Activated CD4-positive, alpha-beta T cell treated with anti-CD3 and anti-CD28 coated beads, Interleukin-2, amount 50 U/mL, for 1 hour (primary cell): Measurements from ENCODE around the gene MORC3.
"Not testable (repeated sequence)": the region's sequence is repeated elsewhere in the genome, so short reads cannot be mapped to it uniquely, and the experiment has no call there.

Experiments used
- DNase-seq: peaks from one replicate; pipeline ENCODE4 v3.0.0-alpha.2; 2020

MORC3 gene

GRCh38 chr21:36385233-36386030 is 65.4 kb downstream of the MORC3 start, which contains the start of gene CHAF1B:
Gene CHAF1B, plus strand, starts transcription at chr21:36385392. Its CDS starts 745 bp downstream, at chr21:36386137.
- peak; percentile 76 for DNase-seq

GRCh38 chr21:36386031-36386642 is 66.1 kb downstream of the MORC3 start:
- no peak for DNase-seq

DNA sequence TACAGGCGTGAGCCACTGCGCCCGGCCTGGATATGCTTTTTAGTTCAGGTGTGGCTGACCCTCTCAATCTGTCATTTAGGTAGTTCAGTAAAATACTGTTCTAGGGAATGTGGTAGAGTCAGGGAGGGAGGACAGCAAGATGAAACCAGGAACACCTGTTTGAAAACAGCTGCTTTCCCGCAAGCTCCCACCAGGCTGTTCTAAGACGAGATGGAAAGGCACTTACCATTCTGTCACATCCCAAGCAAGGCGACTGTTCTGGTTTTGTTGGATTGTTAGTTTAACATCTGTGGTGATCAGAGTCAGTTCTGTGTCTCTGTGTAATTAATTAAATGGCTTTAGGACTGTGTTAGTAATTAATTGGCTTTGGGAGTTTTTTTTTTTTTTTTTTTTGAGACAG is 68.1 kb downstream of the MORC3 start:
- DNase-seq = no peak

GRCh38 chr21:36388835-36389234 is 68.8 kb downstream of the MORC3 start:
- DNase-seq = no peak

DNA sequence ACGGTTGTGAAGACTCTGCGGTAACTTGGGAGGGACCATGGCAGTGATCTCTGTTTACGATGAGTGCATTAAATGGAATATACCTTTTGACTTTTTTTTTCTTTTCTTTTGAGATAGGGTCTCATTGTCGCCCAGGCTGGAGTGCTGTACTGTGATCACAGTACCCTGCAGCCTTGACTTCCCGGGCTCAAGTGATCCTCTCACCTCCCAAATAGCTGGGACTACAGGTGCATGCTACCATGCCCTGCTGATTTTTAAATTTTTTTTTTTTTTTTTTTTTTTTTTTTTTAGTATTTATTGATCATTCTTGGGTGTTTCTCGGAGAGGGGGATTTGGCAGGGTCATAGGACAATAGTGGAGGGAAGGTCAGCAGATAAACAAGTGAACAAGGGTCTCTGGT is 71.7 kb downstream of the MORC3 start:
- DNase-seq = not testable (repeated sequence)

GRCh38 chr21:36395353-36396111 is 75.5 kb downstream of the MORC3 start:
- DNase-seq = no peak

DNA sequence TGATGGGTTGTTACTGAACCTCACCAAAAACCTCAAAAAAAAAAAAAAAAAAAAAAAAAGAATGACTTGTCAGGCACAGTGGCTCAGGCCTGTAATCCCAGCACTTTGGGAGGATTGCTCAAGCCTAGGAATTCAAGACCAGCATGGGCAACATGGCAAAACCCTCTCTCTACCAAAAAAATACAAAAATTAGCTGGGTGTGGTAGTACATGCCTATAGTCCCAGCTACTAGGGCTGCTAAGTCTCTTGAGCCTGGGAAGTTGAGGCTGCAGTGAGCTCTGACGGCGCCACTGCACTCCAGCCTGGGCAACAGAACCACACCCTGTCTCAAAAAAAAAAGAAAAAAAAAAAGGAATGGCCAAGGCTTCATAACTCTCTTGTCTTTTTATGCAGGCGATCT is 76.3 kb downstream of the MORC3 start:
- DNase-seq = no peak

- no peak for DNase-seq
These were observed 77.0 kb downstream of the MORC3 start for GRCh38 chr21:36396971-36397370.

GRCh38 chr21:36397606-36398005 is 77.6 kb downstream of the MORC3 start:
- no peak for DNase-seq

DNA sequence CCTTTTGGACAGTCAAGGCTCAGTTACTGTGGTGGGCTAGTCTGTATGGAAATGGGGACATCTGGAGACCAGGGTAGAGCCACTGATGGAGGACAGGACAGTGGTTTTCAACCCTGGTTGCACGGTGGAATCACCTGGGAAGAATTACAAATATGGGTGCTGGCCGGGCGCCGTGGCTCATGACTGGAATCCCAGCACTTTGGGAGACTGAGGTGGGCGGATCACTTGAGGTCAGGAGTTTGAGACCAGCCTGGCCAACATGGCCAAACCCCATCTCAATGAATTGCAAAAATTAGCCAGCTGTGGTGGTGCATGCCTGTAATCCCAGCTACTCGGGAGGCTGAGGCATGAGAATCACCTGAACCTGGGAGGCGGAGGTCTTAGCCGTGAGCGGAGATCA is 79.7 kb downstream of the MORC3 start:
- DNase-seq = not testable (repeated sequence)

DNA sequence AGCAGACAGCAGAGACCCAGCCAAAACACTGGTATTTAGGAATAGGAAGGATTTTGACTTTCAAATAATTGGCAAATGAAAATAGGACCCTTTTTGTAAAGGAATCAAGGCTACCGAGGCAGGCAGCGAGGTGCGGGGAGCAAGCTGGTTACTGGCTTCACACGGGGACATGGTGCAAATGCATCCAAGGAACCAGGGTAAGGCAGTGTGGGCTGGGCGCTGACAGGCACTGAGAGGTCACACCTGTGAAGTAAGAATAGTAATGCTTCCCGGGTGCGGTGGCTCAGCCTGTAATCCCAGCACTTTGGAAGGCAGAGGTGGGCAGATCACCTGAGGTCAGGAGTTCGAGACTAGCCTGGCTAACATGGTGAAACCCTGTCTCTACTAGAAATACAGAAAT is 80.7 kb downstream of the MORC3 start:
- DNase-seq = no peak

GRCh38 chr21:36402339-36402738 is 82.3 kb downstream of the MORC3 start:
- no peak for DNase-seq

- DNase-seq = no peak
These were observed 83.7 kb downstream of the MORC3 start for GRCh38 chr21:36403713-36404112.

DNA sequence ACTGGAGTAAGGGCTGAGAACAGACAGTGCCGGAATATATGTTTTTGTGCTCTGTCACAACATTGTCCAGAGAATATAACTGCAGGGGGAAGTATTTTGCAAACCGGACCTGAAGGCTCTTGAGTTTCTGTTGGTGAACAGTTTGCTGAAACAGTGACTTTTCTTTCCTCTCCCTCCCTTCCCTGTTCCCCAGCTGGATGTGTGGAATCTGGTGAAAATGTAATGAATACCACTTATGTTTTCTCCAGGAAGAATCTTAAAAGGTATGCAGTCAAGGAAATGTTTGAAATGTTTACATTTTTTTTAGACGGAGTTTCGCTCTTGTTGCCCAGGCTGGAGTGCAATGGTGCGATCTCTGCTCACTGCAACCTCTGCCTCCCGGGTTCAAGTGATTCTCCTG is 88.6 kb downstream of the MORC3 start:
- no peak for DNase-seq

GRCh38 chr21:36411301-36411700 is 91.3 kb downstream of the MORC3 start:
- DNase-seq = no peak

DNA sequence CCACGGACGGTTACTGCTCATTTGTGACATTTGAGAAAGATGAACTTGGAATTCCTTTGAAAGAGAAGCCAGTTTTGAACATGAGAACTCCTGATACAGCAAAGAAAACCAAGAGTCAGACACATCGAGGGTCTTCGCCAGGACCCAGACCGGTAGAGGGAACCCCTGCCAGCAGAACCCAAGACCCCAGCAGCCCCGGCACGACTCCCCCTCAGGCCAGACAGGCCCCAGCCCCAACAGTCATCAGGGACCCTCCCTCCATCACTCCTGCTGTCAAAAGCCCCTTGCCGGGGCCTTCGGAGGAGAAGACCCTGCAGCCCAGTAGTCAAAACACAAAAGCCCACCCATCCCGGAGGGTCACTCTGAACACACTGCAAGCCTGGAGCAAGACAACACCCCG is 92.9 kb downstream of the MORC3 start:
- no peak for DNase-seq

- no peak for DNase-seq
These were observed 95.4 kb downstream of the MORC3 start for GRCh38 chr21:36415375-36415774.

DNA sequence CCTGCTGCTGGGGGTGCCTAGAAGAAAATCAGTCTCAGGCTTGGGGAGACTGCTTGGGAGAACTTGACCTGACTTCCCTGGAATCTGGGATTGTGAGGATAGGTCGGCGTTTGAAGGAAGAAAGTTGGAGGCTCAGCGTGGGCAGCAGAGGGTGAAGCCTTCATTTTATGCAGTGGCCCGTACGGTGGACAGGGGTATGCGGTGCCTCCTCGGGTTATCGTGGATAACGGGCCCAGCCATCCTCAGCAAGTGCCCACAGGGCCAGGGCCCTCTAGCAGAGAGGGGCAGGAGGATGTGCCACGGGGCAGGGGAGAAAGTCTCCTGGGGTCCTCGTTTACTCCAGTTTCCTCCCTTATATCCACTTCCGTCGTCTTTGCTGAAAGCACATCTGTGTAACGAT is 99.2 kb downstream of the MORC3 start:
- no peak for DNase-seq

DNA sequence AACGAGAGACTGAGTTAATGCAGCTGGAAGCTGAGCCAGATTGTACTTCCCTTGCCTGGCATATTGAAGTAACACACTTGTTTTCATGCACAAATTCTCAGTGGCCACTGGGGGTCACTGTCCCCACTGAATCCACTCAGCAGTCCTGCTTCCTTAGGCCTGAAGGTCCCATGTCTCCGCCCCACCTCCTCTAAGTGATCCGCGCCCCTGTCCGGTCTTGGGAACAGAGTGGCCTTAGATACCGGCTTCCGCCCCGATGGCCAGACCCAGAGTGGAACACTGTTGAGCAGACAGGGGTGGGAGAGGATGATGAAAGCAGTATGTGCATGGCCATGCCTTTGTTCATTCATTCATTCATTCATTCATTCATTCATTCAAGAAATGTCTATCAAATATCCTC is 100.0 kb downstream of the MORC3 start:
- peak; percentile 31 for DNase-seq

DNA sequence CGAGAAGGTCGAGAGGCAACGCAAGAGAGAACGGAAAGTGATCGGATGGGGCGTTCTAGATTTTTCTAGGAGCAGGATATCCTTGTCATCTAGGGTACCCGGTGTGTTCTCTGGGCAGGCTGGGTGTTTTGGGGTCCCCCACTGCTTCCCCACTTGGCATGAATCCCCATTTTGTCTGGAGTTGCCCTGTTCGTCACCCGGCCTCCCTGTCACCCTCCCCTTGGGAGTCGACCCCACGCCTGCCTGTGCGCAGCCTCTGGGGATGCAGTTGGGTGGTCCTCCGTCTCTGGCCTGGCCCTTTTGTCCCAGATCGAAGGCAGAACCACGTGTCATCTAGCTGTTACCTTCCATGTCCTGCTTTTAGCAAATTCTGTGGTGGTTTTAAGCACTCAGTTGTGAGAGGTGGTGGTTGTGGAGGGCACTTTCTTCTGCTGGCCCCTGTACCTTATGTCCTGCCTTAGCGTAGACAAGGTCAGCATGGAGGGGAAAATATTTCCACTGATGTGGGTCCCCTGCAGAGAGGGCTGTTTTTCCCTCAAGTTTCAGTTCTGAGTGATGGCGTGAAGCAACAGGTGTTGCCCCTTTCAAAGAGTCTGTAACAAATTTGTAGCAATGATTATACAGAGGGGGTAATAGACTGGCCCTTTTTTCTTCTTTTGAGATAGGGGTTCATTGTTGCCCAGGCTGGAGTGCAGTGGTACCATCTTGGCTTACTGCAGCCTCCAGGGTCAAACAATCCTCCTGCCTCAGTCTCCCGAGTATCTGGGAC is 100.8 kb downstream of the MORC3 start:
- DNase-seq = no peak

DNA sequence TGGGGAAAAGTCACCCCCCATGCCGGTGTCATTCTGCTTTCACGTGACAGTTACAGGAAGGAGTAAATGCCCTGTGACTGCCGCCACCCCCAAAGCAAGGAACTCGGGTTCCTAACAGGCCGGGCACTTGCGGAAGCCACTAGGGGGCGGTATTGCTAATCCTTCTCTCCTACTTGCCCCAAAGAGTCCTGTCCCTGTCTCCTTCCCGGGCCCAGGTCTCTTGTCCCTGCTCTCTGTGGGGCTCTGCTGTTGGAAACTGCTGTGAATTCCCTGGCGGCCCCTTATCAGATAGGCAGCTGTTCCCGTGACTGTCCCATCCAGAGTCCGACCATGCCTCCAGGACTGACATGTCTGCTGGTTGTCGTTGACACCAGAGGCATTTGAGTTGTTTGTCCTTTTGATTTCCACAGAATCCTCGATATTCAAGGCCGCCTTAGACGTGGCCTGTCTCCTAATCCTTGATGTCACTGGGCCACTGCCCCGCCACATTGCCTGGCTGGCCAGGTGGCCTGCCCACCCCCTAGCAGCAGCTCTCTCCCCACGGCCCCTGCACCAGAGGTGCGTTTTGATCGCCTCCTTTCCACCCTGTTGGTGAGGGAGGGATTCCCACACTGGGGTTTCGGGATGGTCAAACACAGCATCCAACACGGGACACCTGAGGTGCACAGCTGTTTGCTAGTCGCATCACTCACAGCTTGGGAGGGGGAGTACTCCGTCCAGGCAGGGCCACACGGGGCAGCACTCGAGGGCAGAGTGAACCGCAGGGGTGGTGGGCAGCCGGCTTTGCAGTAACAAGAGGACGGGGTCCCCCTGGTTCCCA is 102.5 kb downstream of the MORC3 start:
- DNase-seq = peak; percentile 8

- DNase-seq = no peak
These were observed 103.9 kb downstream of the MORC3 start for GRCh38 chr21:36423771-36424433.
